ENCODE results near the gene WDR46. TPM values are rescaled to one million over a fixed set of nuclear protein-coding genes. Genes with fewer than 3 reads are reported as not detected.

Gene WDR46
- total RNA-seq: 35.3 TPM

GRCh38 chr6:33288921-33289783, at the start of gene WDR46, which contains the start of gene PFDN6:
Gene WDR46 (minus strand): TSS chr6:33289239. CDS start chr6:33289170, 69 bp downstream.
Gene PFDN6 (plus strand): TSS chr6:33289601. CDS start chr6:33289857, 256 bp downstream.

DNA sequence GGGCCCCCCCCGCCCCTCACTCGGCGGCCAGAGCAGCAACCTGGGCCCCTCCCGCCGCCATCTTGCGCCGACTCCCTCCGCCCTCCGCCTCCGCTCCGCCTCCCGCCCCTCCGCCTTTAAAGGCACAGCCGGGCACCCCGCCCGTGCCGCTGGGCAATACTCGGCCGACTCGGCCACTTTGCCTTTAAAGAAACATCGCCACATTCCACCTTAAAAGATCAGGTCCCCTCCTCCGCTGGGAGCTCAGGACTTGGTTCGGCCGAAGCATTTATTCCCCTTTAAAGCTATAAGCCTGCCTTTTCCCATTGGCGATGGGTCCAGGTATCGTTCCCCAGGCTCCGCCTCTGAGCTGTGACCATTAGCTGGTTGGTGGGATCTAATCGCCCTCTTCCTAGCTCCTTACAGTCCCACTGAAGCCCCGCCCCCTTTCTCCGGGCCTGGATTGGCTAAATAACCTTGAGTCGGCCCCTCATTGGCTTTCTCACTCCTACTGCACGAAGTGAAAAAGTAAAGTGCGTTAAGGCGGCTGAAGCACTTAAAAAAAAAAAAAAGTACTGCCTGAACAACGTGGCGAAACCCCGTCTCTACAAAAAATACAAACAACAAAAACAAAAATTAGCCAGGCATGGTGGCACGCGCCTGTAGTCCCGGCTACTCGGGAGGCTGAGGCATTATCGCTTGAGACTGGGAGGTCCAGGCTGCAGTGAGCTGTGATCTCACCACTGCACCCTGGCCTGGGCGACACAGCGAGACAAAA, 28.8 kb upstream of the WDR46 start, which contains the start of gene ZBTB22:
Gene ZBTB22 (minus strand): TSS at position 76 of the 757 bp plus-strand sequence. CDS start 828 bp downstream, outside the sequence.

DNA sequence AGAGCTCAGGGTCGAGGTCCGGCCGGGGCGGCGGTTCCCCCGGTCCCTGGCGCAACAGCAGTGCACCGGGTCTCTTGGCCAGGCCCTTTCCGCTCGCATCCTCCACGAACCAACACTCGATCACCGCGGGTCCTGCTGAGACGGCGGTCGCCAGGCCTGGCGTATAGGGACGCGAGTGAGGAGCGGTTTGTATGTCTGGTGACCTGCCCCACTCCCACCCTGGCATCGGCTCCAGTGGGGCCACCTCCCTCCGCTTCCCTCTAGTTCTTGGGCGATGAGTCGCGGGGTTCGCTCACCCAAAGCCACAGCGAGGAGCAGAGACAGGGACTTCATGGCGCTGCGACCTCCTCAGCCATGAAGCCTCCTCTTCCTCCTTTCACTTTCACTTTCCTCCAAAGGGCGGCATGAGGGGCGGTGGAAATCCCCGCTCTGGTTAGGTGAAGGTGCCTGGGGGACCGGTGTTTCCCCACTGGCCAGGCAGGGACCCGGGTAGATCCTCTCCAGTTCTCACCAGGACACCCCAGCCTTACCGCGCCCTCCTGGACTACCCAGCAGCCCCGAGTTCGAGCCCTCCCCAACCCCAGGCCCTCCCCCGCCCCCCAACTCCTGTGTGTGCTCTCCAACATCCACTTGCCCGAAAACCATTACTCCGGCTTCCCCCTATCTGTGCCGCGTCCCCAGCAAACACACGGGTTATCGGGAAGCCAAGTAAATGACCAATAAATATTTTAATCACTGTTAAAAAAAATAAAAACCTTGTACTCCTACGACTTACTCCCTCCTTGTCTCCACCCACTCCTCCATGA, 24.9 kb upstream of the WDR46 start, which contains the start of gene TAPBP:
Gene TAPBP (minus strand): TSS at position 370 of the 806 bp plus-strand sequence. CDS start 37 bp downstream, at position 333.

GRCh38 chr6:33298773-33299236, 9.8 kb upstream of the WDR46 start, which contains the start of gene RGL2:
Gene RGL2 (minus strand): TSS chr6:33298942. CDS start chr6:33298610, 332 bp downstream.

GRCh38 chr6:33276864-33277662, 12.0 kb downstream of the WDR46 start, which contains the start of gene B3GALT4:
Gene B3GALT4 (plus strand): TSS chr6:33277123. CDS start chr6:33277420, 297 bp downstream.

DNA sequence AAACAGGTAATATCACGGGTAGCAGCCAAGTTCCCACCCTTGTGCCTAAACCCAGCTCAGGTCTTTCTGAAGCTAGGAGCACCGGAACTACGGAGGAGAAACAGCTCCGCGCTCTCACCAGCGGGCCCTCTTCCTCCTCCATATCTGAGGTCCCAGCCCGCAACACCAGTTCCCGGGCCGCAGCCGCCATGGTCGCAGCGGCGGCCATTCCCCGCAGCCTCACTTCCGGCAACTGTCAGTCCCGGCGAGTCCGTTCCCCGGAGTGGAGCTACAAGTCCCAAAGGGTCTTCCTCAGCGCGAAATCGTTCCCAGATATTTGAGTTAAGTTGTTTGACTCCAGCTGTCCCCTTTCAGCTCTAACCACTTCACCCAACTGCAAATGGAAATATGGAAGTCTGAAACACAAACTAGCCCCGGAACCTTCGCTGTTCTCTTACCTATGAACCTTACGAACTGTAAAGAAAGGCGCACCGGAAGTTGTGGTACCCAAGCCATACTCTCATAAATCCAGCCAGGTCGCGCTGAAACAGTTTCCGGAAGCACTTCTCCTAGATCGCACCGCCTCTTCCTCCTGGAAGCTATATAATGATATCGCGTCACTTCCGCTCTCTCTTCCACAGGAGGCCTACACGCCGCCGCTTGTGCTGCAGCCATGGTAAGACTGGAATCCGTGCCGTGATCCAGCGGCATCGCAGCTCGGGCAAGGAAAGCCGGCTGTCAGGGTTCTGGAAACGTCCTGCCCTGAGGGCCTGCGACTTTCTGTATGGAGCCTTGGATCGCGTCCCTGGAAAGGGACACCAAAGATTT, 17.4 kb downstream of the WDR46 start, which contains the start of the genes RPS18 and VPS52:
Gene RPS18 (plus strand): TSS at position 608 of the 807 bp plus-strand sequence. CDS start 45 bp downstream, at position 653.
Gene VPS52 (minus strand): TSS at position 409 of the 807 bp plus-strand sequence. CDS start 201 bp downstream, at position 208.

Other genes with a start within 250 kb of the WDR46 start
- gene HLA-DPA1, start 215.6 kb downstream of the WDR46 start, total RNA-seq: 2.1 TPM
- gene HLA-DPB1, start 213.2 kb downstream of the WDR46 start, total RNA-seq: 8.3 TPM
- gene COL11A2, start 96.8 kb downstream of the WDR46 start, total RNA-seq: 2.3 TPM
- 27.0 TPM for gene RXRB, start 88.6 kb downstream of the WDR46 start, total RNA-seq
- 53.1 TPM for gene SLC39A7, start 88.4 kb downstream of the WDR46 start, total RNA-seq
- gene HSD17B8, start 84.6 kb downstream of the WDR46 start, total RNA-seq: 2.5 TPM
- gene RING1, start 80.7 kb downstream of the WDR46 start, total RNA-seq: 24.2 TPM
- gene VPS52, start 17.4 kb downstream of the WDR46 start, total RNA-seq: 34.8 TPM
- gene RPS18, start 17.2 kb downstream of the WDR46 start, total RNA-seq: 2,657 TPM
- 7.8 TPM for gene B3GALT4, start 12.1 kb downstream of the WDR46 start, total RNA-seq
- gene PFDN6, start 362 bp upstream of the WDR46 start, total RNA-seq: 36.7 TPM
- gene RGL2, start 9.7 kb upstream of the WDR46 start, total RNA-seq: 34.4 TPM
- 41.5 TPM for gene TAPBP, start 24.8 kb upstream of the WDR46 start, total RNA-seq
- 25.6 TPM for gene ZBTB22, start 28.5 kb upstream of the WDR46 start, total RNA-seq
- gene DAXX, start 33.7 kb upstream of the WDR46 start, total RNA-seq: 22.4 TPM
- 5.8 TPM for gene KIFC1, start 102.6 kb upstream of the WDR46 start, total RNA-seq
- 28.6 TPM for gene PHF1, start 121.8 kb upstream of the WDR46 start, total RNA-seq
- 113 TPM for gene CUTA, start 128.9 kb upstream of the WDR46 start, total RNA-seq
- 27.7 TPM for gene SYNGAP1, start 130.8 kb upstream of the WDR46 start, total RNA-seq
- 10.6 TPM for gene ZBTB9, start 165.3 kb upstream of the WDR46 start, total RNA-seq